Left cardiac atrium (tissue), 4 donors: Measurements from ENCODE around the gene PAF1. TPM values are rescaled to one million over a fixed set of nuclear protein-coding genes. Genes with fewer than 3 reads are reported as not detected.

ENCODE experiments used
- ATAC-seq, 2 donors: fragments of 200-7000 bp; cut with Tn5 transposase; one replicate each; pipeline ENCODE4 v1.9.1; 2020; ENCODE audit warnings: mild to moderate bottlenecking in 2 of 2, moderate library complexity in 2 of 2
- DNase-seq: peaks from one replicate; pipeline ENCODE4 v3.0.0-alpha.2; 2020
- intact Hi-C, 2 donors: fragments of 100-400 bp; cut with DNase I; formaldehyde crosslinking; loops; one replicate each; pipeline versions ENCODE4 v1.14.1 to v1.15.1; 2022 to 2023
- total RNA-seq, 2 donors: library from RNA; stranded (reverse); fragmentation: NEBNext Ultra II Directional; extraction: Animal tissue kit (Norgen Biotek cat#: 25700); gene quantifications; one replicate each; pipeline ENCODE4 v1.2.1, GENCODE V29; 2021
- donor health status: DM: no; HTN: yes; CAD: no.
- donor health status: DM: no; HTN: yes; CAD: no; lungs with severe emphysema.
- donor health status: DM: yes; HTN: yes; CAD: no.
- donor health status: Dilated cardiomyopathy.

The PAF1 gene
- total RNA-seq, 2 donors from 2014 or later, result 34.5 to 38.4 TPM

DNA sequence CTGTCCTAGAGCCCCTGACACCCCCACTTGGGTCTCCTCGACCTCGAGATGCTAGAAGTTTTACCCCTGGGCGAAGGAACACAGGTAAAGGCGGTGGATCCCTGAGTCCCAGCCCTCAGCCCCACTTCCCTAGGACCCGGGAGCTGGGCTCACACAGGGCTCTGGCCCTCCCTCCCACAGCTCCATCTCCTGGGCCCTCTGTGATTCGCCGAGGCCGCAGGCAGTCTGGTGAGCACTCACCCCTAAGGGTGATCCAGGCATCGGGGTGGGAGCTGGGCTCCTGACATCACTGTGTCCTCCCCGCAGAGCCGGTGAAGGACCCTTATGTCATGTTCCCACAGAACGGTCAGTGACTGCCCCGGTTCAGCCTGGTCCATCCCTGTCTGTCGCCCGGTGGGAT lies 29.9 kb upstream of the PAF1 start:
- DNase-seq (no peak), ATAC-seq (no peak)
- intact Hi-C loops, result no loop called here

DNA sequence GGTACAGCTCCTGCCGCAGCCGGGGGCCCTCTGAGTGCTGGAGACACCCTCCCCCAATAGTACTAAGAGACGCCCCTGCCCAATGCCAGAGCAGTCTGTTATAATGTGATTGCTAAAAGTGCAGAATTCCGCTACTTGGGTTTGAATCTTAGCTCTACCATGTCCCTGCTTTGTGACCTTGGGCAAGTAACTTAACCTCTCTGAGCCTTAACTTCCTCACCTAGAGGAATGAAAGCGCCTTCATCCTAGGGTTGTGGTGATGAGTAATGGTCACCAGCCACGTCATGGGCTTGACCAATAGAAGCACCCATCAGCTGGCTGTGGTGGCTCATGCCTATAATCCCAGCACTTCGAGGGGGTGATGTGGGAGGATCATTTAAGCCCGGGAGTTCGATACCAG lies 28.1 kb upstream of the PAF1 start:
- ATAC-seq (no peak), DNase-seq (no peak)
- intact Hi-C loops, result no loop called here

DNA sequence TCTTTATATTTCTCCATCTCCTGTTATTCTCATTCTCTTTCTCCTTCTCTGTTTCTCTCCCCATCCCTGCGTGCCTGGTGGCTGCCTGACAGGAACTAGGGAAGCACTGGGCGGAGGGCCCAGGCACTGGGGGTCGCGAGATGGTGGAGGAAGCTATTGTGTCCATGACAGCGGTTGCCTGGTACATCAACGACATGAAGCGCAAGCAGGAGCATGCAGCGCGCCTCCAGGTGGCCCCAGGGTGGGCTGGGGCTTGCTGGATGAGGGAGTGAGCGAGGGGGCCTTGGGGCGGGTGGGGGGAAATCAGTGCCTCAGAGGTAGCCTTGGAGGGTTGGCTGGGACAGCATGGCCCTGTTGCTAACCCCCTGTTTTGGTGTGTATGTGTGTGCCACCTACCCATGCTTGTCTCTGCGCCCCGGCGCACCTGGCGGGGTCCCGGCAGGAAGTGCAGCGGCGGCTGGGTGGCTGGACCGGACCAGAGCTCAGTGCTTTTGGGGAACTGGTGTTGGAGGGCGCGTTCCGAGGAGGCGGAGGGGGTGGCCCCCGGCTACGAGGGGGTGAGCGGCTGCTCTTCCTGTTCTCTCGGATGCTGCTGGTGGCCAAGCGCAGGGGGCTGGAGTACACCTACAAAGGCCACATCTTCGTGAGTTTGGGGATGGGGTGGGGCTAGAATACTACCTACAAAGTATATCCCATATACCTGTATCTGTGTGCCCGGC lies 26.7 kb upstream of the PAF1 start:
- ATAC-seq (no peak), DNase-seq (no peak)
- intact Hi-C loops, result loop anchor here in 1 of 2 donors (2.0 kb wide), 1 partner anchor 15 kb away; no protein-coding TSS in a partner anchor

DNA sequence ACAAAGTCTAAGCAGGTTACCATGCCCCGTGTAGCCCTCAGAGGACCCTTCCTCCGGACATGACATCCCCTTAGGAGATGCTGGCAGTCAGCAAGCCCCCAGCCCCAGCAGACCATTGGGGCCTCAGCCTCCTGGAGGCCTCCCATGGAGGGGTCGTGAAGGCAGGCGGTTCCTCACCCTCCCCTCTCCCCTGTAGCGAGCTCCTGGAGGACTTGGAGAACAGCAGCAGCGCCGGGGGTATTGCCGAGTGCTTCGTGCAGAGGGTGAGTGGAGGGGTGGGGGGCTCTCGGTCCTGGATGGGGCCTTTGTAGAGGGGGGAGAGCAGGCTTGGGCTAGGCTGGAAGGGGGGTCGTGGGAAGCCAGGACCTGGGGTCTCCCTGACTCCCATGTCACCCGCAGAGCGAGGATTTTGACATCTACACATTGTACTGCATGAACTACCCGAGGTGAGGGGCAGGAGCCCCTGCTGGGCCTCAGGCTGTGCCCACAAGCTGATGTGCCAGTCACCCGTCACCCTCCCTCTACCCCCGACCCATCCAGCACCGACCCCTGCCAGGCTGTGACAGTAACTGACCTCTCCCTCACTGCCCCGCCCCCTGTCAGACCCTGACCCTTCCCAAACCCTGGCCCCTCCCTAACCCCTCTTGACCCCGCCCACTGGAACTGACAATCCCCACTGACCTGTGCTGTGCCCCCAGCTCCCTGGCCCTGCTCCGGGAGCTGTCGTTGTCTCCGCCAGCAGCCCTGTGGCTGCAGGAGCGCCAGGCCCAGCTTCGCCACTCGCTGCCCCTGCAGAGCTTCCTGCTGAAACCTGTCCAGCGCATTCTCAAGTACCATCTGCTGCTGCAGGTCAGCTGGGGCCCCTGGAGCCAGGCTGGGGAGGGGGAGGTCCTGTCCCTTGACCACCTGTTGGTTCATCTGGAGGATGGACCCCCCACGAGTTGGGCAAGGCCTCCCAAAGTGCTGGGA lies 25.5 kb upstream of the PAF1 start:
- no peak for ATAC-seq
- intact Hi-C loops, result loop anchor here in 1 of 2 donors (2.0 kb wide), 1 partner anchor 16 kb away; no protein-coding TSS in a partner anchor
- no peak for DNase-seq

DNA sequence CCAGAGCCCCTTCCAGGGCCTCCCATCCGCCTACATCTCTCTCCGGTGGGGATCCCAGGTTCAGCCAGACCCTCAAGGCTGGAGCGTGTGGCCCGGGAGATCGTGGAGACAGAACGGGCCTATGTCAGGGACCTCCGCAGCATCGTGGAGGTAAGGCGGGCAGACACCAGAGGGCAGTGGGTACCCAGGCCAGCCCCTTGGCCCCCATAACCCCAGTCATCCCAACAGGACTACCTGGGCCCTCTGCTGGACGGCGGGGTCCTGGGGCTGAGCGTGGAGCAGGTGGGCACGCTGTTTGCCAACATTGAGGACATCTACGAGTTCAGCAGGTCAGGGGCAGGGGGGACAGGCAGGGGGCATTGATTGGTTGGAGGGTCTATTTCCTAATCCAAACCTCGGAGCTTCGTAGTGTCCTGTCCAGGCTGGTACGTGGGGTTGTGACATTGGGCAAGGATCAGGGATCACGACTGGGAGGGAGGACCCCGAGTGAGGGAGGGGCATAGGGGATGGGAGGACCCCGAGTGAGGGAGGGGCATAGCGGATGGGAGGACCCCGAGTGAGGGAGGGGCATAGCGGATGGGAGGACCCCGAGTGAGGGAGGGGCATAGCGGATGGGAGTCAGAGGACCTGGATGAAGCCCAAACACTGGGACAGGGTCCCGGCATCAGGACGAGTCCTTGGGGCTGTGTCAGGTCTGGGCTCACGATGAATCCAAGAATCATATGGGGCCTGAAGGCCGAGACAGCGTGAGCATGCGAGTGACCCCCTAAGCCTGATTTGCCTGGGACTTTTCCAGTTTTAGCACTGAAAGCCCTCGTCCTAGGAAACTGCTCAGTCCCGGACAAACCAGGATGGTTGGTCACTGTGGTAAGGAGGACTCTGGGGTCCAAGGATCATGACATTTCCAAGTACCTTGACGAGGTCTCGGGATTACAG lies 24.5 kb upstream of the PAF1 start:
- DNase-seq (peak; percentile 37), ATAC-seq (no peak)
- intact Hi-C loops, result loop anchor here in 1 of 2 donors (2.0 kb wide), 1 partner anchor 17 kb away; no protein-coding TSS in a partner anchor

DNA sequence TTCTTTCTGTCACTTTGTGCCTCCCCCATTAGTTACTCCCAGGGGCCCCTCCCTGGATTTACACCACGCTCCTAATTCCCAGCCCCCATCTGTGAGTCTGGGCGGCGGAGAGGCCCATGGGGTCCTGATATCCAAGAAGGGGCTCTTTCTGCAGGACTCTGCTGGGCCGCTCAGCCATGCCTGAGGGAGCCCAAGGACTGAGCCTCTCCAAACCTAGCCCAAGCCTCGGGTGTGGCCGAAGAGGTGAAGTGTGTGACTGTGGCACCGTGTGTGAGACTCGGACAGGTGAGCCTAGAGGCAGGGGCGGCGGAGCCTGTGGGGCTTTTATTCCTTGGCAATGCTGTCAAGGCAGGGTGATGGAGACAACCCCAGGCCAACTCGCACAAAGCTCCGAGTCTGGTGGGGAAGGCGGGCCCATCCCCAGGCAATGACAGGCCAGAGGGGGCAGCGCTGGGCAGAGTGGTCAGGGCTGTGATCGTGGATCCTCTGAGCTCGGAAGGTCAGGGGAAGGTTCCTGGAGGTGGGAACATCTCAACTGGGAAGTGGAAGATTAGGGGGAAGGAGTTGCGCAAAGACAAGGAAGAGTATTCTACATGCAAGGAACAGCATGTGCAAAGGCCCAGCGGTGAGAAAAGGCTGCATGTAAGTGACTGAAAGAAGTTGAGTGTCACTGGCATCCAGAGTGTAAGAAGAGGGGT lies 23.2 kb upstream of the PAF1 start:
- ATAC-seq (no peak), DNase-seq (peak; percentile 46)
- intact Hi-C loops, result no loop called here

DNA sequence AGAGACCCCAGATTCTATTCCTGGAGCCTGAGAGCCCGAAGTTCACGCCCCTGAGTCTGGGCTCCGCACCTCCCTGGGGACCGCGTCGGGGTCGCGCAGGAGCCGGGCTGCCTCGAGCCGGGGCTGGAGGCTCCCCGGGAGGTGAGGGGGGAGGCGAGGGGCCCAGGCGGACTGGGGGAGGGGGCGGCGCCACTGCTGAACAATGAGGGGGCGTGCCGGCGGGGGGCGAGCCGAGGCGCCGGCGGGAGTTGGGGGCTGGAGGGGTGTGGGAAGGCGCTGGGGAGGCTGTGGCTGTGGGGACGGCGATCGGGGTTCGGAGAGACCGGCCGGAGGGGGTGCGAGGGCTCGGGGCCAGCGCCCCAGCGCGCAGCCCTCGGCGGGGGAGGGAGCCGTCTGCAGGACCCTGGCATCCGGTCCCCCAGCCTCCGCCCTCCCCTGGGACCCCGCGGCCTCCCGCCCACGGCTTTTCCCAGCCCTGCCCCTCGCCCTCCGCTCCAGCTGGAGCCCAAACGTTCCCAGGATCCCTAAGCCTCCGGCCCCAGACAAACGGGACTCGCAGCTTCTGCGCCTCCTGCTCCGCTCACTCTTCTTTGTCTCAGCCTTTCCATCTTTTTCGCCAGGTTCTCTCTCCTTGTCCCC lies 22.5 kb upstream of the PAF1 start:
- DNase-seq (peak; percentile 78), ATAC-seq (peak; percentile 2 to 13)
- intact Hi-C loops, result no loop called here

DNA sequence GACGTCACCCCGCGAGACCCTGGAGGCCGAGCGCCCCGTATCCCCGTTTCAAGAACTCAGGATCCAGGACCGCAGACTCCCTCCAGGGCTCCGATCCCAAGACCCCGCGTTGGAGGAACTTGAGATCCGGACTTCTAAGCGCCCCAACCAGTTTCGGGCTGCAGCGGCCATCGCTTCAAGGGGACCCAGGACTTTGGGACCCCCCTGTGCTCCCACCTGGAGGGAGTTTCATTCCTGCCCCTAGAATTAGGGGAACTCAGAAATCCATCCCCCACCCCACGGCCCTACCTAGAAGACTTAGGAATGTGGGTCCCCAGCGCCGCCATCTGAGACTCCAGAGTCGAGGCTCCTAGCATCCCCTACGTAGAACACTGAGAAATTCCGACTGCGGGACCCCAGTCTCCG lies 22.0 kb upstream of the PAF1 start:
- no peak for DNase-seq
- intact Hi-C loops, result loop anchor here in 1 of 2 donors (1.0 kb wide), 1 partner anchor 16 kb away; no protein-coding TSS in a partner anchor
- ATAC-seq, result no peak

DNA sequence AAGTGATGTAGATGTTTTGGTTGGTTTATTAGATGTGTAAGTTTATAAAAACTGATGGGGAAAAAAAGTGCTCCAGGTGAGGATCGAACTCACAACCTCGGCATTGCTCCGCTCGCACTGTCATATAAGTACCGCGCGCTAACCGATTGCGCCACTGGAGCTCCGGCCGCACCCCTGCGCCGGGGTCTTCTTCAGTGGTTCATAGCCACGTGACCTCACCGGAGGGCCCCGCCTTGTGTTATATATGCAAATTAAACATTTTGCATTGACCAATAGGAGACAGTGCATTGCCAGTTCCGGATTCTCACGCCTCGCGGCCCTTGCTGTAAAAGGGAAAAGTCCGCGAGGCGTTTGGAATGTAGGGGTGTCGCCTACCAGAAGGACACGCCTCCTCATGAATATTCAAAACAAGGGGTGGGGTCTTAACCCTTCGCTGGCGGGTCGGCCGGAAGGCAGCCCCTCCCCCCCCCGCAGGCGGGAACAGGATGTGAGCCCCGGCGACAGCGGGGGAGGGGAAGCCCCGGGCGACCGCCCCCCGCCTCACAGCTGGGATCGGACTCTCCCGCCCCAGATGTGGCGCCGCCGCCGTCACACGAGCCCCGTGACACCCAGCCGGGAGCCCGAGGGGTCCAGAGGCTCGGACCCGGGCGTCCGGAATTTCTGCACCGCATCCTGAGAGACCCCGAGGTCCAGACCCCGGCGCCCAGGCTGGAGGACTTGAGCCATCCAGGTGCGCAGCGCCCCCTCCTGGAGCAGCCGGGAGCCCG lies 21.4 kb upstream of the PAF1 start, which contains the start of gene PLEKHG2:
Gene PLEKHG2, plus strand, starts transcription at position 570 of the 767 bp plus-strand sequence. CDS start 1,418 bp downstream, outside the sequence.
- ATAC-seq (peak; percentile 61 to 64), DNase-seq (peak; percentile 97)
- intact Hi-C loops, result loop anchor here in 1 of 2 donors (1.0 kb wide), 1 partner anchor 15 kb away; no protein-coding TSS in a partner anchor

DNA sequence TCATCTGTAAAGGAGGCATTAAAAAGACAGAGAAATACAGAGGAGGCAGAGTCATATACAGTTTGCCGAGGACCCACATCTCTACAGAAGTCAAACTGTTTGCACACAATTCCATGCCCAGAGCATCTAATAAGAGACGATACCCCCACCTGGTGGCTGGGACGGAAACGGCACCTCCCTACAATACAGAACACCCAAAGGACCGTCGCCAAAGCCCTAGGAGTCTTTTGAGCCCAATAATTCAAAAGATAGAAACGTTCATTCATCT lies 20.9 kb upstream of the PAF1 start:
- ATAC-seq (peak; percentile 20 to 34), DNase-seq (peak; percentile 92)
- intact Hi-C loops, result loop anchor here in 1 of 2 donors (1.0 kb wide), 1 partner anchor 14 kb away; no protein-coding TSS in a partner anchor

DNA sequence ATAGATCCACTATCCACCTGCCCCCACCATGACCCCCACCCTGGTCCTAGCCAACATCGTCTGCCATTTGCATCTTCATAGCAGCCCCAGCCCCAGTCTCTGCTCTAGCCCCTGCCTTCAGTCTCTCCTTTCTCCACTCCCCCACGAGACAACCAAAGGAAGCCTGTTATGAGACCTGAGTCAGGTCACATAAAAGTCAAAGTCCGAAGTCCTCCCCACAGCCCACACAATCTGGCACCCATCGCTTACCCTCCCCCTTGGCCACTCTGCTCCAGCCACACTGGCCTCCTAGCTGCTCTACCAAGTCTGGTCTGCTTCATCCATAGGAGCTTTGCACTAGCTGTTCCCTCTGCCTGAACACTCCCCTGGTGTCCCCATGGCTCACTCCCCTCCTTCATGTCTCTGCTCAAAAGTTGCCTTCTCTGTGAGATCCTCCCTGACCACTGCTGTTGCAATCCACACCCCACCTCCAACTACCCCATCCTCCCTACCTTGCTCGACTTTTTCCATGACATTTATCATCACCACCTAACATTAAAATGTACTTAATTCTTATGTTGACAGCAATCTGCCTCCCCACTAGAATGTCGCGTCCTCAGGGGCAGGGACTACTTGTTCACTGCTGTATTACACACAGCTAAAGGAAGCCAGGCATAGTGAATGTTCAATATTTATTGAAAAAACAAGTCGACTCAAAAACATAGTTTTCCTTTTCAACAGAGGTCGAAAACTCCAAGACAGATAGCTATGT lies 20.4 kb upstream of the PAF1 start:
- ATAC-seq (no peak), DNase-seq (peak; percentile 58)
- intact Hi-C loops, result no loop called here

DNA sequence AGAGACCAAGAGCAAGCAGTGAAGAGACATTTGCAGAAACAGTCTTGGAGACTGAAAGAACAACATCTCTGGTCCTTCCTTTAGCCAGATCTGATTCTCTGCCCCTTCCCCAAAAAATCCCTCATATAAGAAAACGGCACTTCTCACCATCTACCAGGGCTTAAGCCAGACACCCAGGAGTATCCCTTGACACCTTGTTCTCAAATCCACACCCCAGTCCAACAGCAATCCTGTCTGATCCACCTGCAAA lies 19.9 kb upstream of the PAF1 start:
- DNase-seq (no peak), ATAC-seq (no peak)
- intact Hi-C loops, result no loop called here

DNA sequence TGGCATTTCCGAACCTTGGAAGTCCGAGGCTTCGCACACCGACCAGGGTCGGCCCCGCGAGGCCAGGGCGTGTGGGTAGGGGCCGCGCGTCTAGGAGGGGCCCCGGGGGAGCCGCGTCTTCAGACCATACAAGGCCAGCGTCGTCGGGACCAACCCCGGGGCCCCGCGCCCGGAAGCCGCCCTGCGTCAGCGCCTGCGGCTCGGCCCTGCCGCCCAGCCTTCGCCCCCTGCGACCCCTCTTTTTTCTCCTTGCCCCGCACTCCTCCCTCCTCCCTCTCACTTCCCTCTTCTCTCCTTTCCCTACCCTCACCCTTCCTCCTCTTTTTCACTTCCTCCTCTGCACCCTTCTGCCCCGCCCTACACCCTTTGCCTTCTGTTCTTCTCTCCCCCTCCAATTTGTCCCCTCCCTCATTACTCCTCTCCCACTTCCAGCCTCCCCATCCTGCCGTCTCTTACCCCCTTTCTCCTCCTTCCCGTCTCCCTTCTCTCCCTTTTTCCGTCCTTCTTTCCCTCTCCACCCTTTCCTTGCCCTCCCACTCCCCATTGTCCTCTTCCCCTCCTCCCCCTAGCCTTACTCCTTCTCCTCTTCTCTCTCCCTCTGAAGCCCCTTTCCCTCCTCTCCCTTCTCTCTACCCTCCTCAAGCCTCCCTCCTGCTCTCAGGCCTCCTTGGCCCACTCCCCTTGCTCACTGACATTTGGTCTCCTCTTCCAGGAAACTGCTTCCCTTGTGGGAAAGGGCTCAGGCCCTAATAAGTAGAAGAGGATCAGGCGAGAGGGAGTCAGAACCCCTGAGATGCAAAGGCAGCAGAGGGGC lies 19.3 kb upstream of the PAF1 start:
- intact Hi-C loops, result no loop called here
- peak; percentile 90 for DNase-seq
- ATAC-seq, result peak; percentile 26 to 27

DNA sequence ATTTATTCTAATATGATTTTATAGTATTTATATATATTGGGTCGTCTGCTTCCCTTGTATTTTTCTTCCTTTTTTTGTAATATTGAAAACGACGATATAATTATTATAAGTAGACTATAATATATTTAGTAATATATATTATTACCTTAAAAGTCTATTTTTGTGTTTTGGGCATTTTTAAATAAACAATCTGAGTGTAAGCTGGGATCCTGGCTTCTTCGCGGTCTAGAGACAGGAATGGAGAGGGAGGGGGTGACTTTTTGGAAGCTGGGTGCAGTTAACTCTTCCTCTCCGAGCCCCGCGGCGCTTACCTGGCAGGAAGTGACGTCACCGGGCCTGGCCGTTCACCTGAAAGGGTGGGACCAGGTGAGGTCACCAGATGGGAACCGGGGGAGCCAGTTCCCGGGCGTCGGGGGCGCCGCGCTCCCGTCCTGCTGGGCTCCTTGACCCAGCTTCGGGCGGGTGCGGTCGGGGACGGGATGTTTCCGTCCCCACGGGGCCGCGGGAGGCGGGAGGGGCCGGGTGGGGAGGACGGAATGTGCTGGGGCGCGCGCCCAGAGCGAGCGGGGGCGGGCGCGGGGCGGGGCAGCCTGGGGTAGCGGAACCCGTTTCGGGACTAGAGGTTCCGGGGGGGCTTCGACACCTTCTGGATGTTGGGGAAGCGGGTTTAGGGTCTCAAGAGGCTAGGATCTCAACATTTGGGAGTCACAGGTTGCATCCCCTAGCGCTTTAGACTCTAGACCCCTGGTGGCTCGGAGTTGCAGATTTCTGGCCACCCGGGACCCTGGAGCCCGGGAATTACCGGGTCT lies 18.5 kb upstream of the PAF1 start:
- peak; percentile 28 for ATAC-seq
- intact Hi-C loops, result no loop called here
- DNase-seq, result peak; percentile 94
